Measurements from ENCODE around the gene HNRNPF.

The HNRNPF gene

DNA sequence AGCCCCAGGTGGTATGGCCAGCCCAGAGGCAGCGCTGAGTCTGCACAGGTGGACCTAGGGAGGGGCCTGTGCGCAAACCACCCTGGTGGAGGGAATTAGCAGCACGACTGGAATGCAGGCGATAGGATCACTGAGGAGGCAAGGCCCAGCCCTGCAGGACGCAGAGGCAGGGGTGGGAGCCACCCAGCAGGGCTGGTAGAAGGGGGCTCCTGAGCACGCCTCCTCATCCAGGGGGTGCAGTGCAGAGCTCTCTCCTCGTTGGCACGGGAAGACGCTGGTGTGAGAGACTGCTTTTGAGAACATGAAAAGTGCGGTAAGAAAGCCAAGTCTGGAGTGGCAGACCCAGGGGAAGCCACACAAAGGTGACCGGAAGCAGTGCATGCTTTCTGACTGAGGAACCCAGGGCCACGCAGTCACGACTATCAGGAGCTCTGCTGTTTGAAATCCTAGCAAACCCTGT lies 31.5 kb downstream of the HNRNPF start:
- DNase-seq (ENCODE audit: low spot score): no peak

DNA sequence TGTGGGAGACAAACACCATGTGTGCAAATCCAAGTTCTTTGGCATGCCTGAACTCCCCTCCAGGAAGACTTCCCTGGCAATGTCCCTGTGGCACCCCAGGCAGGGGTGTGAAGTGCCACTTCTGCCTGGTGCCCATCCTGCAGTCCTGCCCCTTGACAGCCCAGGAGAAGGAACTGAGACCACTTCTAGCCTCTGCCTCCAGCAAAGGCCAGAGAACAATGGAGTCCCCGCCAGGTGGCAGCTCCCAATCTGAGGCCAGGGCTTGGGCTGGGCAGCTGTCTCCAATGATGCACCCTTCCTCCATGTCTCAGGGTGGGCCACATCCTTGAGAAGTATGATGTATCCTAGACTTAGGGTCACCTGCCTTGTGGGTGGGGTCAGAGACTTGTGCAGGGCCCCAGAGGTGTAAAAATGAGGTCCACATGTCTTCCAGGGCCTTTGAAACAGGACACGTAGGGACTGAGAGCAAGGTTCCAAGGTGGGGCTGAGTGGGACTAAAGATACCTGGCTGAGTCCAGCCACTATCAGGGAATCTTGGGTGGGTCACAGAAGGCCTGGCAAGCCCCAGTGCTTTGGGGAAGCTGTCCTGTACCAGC lies 32.1 kb downstream of the HNRNPF start:
- DNase-seq (ENCODE audit: low spot score): no peak

DNA sequence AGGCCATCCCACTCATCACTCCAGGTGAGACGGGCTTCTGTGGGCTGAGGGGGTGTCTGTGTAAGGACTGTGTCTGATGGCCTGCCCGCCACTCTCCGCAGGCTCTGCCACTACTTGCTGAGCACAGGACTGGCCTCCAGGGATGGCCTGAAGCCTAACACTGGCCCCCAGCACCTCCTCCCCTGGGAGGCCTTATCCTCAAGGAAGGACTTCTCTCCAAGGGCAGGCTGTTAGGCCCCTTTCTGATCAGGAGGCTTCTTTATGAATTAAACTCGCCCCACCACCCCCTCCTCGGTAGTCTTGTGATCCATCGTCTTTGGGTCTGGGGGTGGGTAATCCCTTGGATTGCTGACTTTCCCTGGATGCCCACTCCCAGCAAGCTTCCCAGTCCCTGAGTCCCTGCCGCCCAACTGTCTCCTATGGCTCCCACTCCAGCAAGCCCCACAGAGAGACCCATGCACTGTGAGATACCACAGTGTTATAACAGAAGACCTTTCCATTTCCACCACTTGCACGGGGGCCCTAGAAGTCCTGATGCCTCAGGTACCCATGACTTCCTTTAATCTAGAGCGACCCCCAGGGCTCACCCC lies 32.8 kb downstream of the HNRNPF start:
- DNase-seq (ENCODE audit: low spot score): no peak

DNA sequence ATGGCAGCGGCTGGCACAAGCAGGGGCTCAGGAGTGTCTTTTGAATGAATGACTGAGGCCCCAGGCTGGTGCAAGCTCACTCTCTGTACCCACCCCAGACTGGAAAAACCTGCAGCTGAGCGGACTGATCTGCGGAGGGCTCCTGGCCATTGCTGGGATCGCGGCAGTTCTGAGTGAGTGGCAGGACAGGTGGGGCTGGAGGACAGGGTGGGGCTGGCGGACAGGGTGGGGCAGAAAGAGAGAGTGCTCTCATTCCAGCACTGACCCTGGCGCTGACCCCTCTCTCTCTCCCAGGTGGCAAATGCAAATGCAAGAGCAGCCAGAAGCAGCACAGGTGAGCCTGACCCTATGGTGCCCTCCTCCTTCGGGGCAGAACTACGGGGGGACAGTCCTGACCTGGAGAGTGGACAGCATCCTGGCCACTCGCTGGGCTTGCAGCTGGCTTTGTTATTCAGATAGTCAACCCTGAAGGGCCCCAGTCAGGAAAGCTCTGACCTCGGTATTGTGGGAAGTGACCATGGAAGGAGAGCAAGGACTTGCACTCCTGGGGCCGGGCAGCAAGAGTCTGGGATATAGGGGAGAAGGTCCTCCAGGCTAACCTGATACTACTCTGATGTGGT lies 33.5 kb downstream of the HNRNPF start:
- no peak for DNase-seq (ENCODE audit: low spot score)

DNA sequence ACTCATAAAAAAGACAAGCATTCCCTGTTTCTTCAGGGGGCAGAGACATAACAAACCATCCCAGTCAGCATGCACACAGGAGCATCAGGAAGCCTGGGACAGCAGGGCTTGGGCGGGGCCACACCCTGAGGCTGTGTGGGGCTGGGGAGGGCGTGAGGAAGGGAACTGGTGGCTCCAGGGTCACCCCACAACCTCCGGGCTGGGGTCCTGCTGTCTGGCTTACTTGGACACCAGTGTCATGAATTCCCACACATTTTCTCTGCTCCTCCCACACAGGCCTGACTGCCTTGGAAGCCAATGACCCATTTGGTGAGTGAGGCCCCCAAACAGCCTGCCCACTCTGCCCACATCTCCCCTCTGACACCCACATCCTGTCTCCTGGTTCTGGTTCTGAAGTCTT lies 34.8 kb downstream of the HNRNPF start:
- DNase-seq (ENCODE audit: low spot score): no peak

DNA sequence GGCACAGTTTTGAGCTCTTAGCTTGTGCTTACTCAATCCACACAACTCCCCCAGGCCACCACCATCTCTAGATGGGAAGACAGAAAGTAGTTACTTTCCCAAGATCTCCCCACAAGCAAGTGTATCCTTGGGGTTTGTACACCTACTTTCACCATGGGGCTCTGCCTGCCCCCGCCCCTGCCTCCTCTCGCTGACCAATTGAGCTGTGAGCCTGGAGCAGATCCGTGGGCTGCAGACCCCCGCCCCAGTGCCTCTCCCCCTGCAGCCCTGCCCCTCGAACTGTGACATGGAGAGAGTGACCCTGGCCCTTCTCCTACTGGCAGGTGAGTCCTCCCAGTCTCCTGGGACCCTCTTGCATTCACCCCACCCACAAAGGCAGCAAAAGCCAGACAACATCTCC lies 35.5 kb downstream of the HNRNPF start:
- DNase-seq (ENCODE audit: low spot score): no peak

DNA sequence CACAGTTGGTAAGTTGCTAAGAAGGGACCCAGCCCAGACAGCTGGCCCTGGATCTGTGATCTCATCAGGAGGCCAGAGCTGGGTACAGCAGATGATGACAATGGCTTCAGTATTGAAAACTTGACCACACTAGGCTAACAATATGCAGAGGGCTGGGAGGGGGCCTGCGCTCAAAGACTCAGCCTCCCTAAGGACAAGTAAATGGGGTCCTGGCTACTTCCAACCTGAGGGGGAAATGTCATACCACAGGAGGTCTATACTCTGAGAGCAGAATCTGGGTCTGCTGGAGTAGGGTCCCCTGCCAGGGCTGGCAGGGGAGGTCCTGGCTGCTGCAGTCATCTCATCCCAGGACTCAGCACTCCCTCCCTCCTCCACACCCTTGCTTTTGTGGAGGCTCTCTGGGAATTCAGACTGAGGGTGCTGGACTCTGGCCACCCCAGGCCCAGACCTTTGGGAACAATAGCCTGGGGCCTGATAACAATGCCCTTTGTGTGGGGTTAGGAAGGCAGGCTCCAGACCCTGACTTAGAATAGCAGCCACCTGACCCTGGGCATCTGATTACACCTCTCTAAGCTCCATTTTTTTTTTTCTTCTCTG lies 36.1 kb downstream of the HNRNPF start:
- DNase-seq (ENCODE audit: low spot score): no peak

DNA sequence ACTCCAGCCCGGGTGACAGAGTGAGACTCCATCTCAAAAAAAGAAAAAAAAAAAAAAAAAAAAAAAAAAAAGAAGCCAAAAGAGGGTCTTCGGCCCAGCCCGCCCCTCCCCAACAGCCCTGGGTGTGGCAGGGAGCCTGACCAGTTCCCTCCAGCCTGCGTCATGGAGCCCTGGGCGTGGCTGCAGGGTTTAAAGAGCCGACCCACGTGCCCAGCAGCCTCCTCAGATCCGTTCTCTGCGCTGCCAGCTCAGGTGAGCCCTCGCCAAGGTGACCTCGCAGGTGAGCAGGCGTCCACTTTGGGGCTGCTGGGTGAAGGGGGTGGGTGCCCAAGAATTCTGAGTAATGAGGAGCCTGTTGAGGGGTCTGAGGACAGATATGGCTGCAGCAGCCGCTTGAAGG lies 37.6 kb downstream of the HNRNPF start, which contains the start of gene FXYD4:
TSS of gene FXYD4 (plus strand) at position 219 of the 400 bp plus-strand sequence. CDS start 2,111 bp downstream, outside the sequence.
- DNase-seq (ENCODE audit: low spot score): no peak

DNA sequence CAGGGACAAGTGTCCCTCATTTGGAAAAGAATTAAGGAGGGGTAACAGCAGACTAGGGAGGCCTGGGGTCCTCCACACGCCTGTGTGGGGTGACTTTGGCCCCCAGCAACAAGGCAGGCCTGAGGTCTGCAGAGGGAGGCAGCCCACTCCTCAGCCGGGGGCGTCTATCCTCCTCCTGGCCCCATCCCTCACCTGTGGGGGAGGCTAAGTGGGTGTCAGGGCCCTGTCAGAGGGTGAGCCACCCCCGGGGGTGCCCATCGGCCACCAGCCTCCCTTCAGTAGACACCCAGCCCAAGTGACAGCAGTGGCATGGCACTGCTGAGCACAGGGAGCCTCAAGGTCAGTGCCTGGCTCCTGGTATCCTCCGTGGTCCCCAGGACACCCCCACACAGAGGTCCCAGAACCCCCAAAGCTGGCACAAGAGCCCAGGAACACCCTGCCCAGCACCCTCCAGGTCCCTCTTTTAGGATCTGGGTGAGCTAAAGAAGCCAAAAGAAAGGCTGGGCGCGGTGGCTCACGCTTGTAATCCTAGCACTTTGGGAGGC lies 38.2 kb downstream of the HNRNPF start:
- no peak for DNase-seq (ENCODE audit: low spot score)

DNA sequence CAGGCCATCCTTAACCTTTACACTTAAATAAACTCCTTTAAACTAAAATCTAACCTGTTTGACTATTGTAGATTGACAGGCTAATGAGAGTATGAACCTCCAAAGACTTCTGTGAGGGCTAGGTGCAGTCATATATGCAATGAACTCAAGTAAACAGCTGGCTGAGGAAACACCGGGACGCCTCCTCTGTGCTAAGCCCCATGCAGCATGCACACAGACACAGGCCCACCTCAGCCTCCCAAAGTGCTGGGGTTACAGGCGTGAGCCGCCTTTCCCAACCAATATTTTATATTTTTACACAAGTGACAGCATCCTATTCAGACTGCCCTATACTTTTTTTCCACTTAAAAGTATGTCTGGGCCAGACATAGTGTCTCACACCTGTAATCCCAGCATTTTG lies 39.1 kb downstream of the HNRNPF start:
- no peak for DNase-seq (ENCODE audit: low spot score)

DNA sequence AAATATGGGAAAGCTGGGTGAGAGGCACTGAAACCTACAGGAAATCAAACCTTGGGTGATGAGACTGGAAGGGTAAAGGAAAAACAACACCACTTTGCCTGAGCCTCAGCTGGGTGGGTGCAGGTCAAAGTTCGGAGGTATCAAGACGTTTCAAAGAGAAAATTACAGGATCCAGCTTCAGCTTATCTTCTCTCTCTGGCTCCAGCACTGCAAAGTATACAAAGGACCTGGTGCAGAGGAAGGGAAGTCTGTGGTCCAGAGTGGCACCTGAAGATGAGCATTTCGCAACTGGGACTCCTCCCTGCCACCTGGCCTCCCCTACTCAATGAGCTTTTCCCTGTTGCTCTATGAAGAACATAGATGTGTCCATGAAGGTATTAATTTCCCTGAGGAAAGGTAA lies 44.0 kb downstream of the HNRNPF start:
- no peak for DNase-seq (ENCODE audit: low spot score)

DNA sequence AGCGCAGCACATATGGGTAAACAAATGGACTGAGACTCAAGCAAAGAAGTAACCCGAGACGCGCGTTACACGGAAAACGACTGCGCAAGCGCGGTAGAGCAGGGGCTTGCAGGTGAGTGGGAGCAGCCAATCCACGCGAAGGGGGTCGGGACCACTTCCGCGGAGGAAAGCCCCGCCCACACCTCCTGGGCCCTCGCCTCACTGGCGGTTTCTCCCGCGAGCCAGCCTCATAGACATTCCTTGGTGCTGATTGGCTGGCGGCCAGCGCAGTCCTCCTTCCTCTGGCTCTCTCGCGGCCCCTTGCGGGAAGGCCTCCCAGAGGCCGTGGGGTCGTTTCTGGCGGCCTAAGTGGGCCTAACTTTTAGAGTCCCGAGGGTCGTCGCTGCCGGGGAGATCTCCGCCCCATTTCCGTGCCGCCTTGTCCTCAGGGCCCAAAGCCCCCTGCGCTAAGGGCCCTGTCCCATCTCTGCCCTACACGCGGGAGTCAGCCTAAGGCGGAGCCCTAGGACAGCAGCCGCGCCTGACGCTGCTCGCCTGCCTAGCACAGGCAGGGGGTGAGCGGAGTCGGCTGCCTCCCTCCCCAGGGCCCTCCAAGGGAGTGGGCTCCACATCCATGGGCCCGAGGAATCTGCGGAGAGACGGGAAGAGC lies 46.7 kb downstream of the HNRNPF start:
- DNase-seq (ENCODE audit: low spot score): peak; percentile 69

DNA sequence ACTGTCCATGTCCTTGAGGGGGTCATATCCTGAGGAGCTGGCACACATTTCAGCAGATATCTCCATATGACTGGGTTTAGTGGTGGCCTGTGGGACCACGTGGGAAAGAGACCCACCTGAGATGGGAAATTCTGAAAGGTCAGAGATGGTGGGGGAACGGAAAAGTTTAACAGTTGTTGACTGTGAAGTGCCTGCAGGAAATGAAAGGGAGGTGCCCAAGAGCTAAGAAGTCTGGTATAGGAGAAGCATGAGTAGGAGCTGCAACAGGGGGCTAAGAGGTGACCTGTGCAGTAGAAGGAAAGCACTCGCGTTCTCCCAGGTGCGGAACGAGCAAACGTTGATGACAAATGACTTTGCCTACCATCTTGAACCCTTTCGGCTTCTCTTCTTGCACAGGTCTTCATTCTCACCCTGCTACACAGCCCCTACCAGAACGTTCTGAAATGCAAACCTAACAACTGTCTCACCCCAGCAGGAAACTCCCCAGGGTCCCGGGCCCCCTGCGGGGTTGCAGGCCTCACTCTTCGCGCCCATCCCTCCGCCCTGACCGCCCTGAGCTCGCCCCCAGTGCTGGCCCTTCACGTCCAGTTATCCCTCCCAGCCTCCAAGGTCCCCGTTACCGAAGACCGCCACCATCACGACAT lies 47.3 kb downstream of the HNRNPF start:
- no peak for DNase-seq (ENCODE audit: low spot score)

DNA sequence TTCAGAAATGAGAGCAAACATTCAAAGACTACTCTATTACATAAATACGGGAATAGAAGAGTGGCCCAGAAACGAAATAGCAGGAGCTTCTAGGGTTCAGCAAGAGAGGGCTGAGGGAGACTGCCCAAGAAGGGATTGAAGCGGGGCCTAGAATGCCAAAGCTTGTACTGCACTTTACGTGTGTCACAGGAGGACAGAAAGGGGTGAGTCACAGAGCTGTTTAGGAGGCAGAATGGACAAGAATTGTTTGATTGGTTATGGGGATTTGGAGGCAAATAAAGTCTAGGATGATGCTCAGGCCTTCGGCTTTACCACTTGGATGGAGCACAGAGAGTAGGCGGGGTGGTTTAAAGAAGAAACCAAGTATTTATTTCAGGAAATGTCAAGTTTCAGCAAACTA lies 48.9 kb downstream of the HNRNPF start:
- no peak for DNase-seq (ENCODE audit: low spot score)

DNA sequence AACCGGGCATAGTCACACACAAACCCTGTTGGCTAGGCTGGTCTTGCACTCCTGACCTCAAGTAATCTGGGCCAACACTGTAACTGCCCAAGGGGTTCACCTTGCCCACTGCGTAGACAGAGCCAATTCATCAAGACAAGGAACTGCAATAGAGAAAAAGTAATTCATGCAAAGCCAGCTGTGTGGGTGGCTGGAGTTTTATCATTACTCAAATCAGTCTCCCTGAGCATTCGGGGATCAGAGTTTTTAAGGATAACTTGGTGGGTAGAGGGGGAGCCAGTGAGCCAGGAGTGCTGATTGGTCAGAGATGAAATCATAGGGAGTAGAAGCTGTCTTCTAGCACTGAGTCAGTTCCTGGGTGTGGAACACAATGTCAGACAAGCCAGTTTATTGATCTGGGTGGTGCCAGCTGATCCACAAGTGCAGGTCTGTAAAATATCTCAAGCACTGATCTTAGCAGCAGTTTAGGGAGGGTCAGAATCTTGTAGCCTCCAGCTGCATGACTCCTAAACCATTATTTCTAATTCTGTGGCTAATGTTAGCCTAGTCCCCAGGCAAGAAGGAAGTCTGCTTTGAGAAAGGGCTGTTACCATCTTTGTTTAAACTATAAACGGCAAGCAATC lies 53.1 kb downstream of the HNRNPF start:
- no peak for DNase-seq (ENCODE audit: low spot score)

DNA sequence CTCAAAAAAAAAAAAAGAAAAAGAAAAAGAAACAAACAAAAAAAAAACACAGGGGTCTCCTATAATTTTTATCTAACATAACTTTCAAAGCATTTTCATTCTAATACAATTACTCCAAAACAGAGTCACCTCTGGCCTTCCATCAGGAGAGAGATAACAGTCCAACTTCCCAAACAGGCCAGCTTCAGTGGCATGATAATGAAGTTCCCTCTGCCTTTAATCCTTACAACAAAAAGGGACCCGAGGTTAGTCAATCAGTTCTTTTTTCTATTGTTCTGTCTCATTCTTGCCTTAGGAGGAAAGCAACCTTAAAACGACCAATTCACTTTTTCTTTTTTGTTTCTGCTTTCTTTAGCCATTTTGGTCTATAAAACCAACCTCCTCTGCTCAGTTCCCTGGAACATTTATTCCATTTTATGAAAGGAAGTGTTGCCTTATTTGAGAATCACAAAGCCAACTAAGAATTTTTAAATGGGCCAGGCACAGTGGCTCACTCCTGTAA lies 54.1 kb downstream of the HNRNPF start:
- no peak for DNase-seq (ENCODE audit: low spot score)

DNA sequence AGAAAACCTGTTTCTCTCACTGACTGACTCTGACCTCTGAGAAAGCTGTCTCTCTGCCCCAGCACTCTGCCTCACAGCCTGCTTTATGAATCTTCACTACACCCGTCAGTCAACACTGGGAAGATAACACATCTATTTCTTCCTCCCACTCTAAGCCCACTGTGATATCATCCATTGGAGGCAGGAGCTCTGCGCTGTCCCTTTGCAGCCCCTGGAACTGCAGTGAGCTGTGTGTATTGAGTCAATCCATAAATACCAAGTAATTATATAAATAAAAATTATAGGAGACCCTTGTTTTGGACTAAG lies 54.7 kb downstream of the HNRNPF start:
- DNase-seq (ENCODE audit: low spot score): no peak

DNA sequence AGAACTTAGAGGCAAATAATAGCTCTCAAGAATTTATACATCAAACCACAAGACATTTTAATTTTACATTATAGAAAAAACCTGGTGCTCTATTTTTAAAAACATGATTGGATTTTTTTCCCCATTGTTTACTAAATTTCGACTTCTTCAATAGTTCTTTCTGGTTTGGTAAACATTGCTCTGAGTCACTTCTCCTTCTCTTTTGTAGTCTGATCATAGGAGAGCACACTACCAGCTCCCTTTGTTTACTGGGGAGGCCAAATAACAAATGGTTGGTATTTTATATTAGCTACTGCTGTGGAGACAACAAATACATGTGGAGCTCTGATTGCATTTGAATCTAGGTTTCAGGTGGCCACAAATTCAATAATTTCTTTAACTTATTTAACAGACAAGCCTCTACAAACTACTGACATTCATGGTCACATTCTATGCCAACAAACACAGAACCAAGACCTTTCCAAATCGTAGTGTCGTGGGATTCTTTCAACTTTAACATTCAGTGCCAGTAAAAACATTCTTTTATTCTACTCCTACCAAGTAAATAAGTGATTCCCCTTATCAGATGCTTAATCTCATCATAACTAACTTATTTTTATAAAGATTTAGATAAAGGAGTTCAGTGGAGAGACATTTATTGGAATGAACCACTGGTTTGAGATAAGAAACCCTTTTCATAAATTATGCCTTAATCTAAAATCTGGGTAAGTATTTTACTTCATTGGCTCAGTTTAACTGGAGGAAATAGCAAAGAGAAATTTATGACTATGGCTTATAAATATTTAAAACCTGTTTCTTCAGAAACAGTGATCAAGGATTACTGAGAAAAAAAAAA lies 55.3 kb downstream of the HNRNPF start:
- no peak for DNase-seq (ENCODE audit: low spot score)

DNA sequence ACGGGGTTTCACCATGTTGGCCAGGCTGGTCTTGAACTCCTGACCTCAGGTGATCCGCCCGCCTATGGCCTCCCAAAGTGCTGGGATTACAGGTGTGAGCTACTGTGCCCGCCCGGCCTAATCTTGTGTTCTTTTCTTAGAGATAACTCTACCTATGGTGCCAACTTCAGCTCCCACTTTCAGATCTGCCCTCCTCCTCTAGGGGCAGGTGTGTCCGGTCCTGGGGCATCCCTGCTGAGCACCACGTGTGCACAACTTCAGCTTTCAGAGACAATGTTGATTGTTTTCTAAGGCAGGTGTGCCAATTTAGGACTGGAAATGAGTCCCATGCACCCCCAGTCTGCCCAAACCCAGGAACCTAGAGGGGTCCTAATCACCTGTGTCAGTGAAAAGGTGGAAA lies 56.0 kb downstream of the HNRNPF start:
- no peak for DNase-seq (ENCODE audit: low spot score)

DNA sequence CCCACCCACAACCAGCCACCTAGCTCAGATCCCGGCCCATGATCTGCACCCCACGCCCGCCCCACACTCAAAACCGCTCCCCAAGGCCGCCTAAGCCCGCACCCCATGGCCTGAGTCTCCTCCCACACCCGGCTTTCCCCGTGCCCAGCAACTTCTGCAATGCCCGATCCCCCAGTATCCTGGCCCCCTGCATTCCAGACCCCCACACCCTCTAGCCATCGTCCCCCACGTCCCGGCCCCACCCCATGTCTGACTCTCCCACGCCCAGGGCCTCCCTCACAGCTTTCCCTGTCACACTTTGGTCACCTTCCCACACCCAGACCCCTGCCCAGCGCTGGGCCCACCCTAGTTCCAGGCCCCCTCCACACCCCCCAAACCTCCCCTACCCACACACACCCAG lies 57.7 kb downstream of the HNRNPF start:
- no peak for DNase-seq (ENCODE audit: low spot score)
